T-helper 2 cell treated with Interferon-gamma antibody and Interleukin-4, amounts not matched to agents 5 μg/mL and 100 μg/mL, for 36 hours (primary cell): ENCODE measurements around the gene CCL20.
A peak's percentile ranks its signal among the peaks of the same experiment; 100 is the strongest.

Experiments
- DNase-seq: peaks from one replicate; pipeline ENCODE4 v3.0.0; 2021; ENCODE audit warnings: low spot score
- H3K27ac Mint-ChIP-seq: one replicate; pipeline ENCODE4 v1.8.0; 2021; ENCODE audit warnings: mild to moderate bottlenecking, mixed read lengths
- H3K27me3 Mint-ChIP-seq: one replicate; pipeline ENCODE4 v1.8.0; 2021; ENCODE audit warnings: low read depth, mixed read lengths
- H3K36me3 Mint-ChIP-seq: one replicate; pipeline ENCODE4 v1.8.0; 2021; ENCODE audit warnings: low read depth, mixed read lengths
- H3K4me1 Mint-ChIP-seq: one replicate; pipeline ENCODE4 v1.8.0; 2021; ENCODE audit warnings: low read depth, mixed read lengths
- H3K4me3 Mint-ChIP-seq: one replicate; pipeline ENCODE4 v1.8.0; 2022; ENCODE audit warnings: mild to moderate bottlenecking, moderate library complexity, mixed read lengths
- H3K9me3 Mint-ChIP-seq: one replicate; pipeline ENCODE4 v1.8.0; 2021; ENCODE audit warnings: mixed read lengths

Gene CCL20

GRCh38 chr2:227813562-227814353 is at the start of gene CCL20:
Gene CCL20 (plus strand): TSS chr2:227813842. CDS start chr2:227813912, 70 bp downstream.
- H3K9me3 Mint-ChIP-seq, result no peaks in the 10 kb centered on the region
- H3K27ac Mint-ChIP-seq, result no peak within 1 kb of the TSS
- H3K27me3 Mint-ChIP-seq, result no peaks in the 10 kb centered on the region
- H3K36me3 Mint-ChIP-seq, result no peaks in the 10 kb centered on the region
- no peak for DNase-seq
- peaks cover 6% of the 10 kb centered on the region for H3K4me1 Mint-ChIP-seq
- no peak within 1 kb of the TSS for H3K4me3 Mint-ChIP-seq

- no peak overlapping the region for H3K27ac Mint-ChIP-seq
- H3K27me3 Mint-ChIP-seq, result no peaks in the 10 kb centered on the region
- H3K36me3 Mint-ChIP-seq, result no peaks in the 10 kb centered on the region
- H3K9me3 Mint-ChIP-seq, result no peaks in the 10 kb centered on the region
- no peak overlapping the region for H3K4me3 Mint-ChIP-seq
- no peaks in the 10 kb centered on the region for H3K4me1 Mint-ChIP-seq
- no peak for DNase-seq
These were observed 47.8 kb upstream of the CCL20 start for GRCh38 chr2:227765788-227766372.

- Mint-ChIP-seq H3K4me3 (no peak overlapping the region), H3K4me1 (no peaks in the 10 kb centered on the region), H3K27ac (no peak overlapping the region), H3K27me3 (no peaks in the 10 kb centered on the region), H3K36me3 (no peaks in the 10 kb centered on the region), H3K9me3 (no peaks in the 10 kb centered on the region)
- peak; percentile 40 for DNase-seq
These were observed 47.2 kb upstream of the CCL20 start for GRCh38 chr2:227766373-227766883.

- Mint-ChIP-seq H3K36me3 (no peaks in the 10 kb centered on the region), H3K27ac (no peak overlapping the region), H3K4me3 (no peak overlapping the region), H3K27me3 (no peaks in the 10 kb centered on the region), H3K4me1 (no peaks in the 10 kb centered on the region), H3K9me3 (no peaks in the 10 kb centered on the region)
- DNase-seq, result no peak
These were observed 45.8 kb upstream of the CCL20 start for GRCh38 chr2:227767830-227768229.

GRCh38 chr2:227772197-227772661 is 41.4 kb upstream of the CCL20 start:
- no peak for DNase-seq
- no peak overlapping the region for H3K4me3 Mint-ChIP-seq
- no peaks in the 10 kb centered on the region for H3K9me3 Mint-ChIP-seq
- H3K36me3 Mint-ChIP-seq, result no peaks in the 10 kb centered on the region
- no peak overlapping the region for H3K27ac Mint-ChIP-seq
- no peaks in the 10 kb centered on the region for H3K4me1 Mint-ChIP-seq
- no peaks in the 10 kb centered on the region for H3K27me3 Mint-ChIP-seq

- no peaks in the 10 kb centered on the region for H3K9me3 Mint-ChIP-seq
These were observed 40.7 kb upstream of the CCL20 start for GRCh38 chr2:227772932-227773331.

GRCh38 chr2:227774011-227774624 is 39.5 kb upstream of the CCL20 start:
- Mint-ChIP-seq H3K4me3 (no peak overlapping the region), H3K4me1 (no peaks in the 10 kb centered on the region), H3K27me3 (no peaks in the 10 kb centered on the region), H3K9me3 (no peaks in the 10 kb centered on the region), H3K36me3 (no peaks in the 10 kb centered on the region), H3K27ac (no peak overlapping the region)
- DNase-seq, result no peak

More at GRCh38 chr2:227772932-227773331, 40.7 kb upstream of the CCL20 start:
- Mint-ChIP-seq H3K36me3 (no peaks in the 10 kb centered on the region), H3K27ac (no peak overlapping the region), H3K27me3 (no peaks in the 10 kb centered on the region), H3K4me3 (no peak overlapping the region), H3K4me1 (no peaks in the 10 kb centered on the region)
- DNase-seq, result no peak

GRCh38 chr2:227774895-227775842 is 38.5 kb upstream of the CCL20 start:
- H3K4me1 Mint-ChIP-seq, result no peaks in the 10 kb centered on the region
- H3K9me3 Mint-ChIP-seq, result no peaks in the 10 kb centered on the region
- H3K36me3 Mint-ChIP-seq, result no peaks in the 10 kb centered on the region
- no peak overlapping the region for H3K27ac Mint-ChIP-seq
- H3K27me3 Mint-ChIP-seq, result no peaks in the 10 kb centered on the region
- H3K4me3 Mint-ChIP-seq, result no peak overlapping the region
- DNase-seq, result no peak

GRCh38 chr2:227780981-227781615 is 32.5 kb upstream of the CCL20 start:
- no peaks in the 10 kb centered on the region for H3K9me3 Mint-ChIP-seq
- H3K36me3 Mint-ChIP-seq, result no peaks in the 10 kb centered on the region
- no peak for DNase-seq
- H3K4me3 Mint-ChIP-seq, result no peak overlapping the region
- peaks cover 8% of the 10 kb centered on the region for H3K4me1 Mint-ChIP-seq
- peaks cover 2% of the 10 kb centered on the region for H3K27me3 Mint-ChIP-seq
- no peak overlapping the region for H3K27ac Mint-ChIP-seq

- no peaks in the 10 kb centered on the region for H3K36me3 Mint-ChIP-seq
- no peak overlapping the region for H3K27ac Mint-ChIP-seq
- H3K27me3 Mint-ChIP-seq, result peaks cover 2% of the 10 kb centered on the region
- H3K9me3 Mint-ChIP-seq, result no peaks in the 10 kb centered on the region
- DNase-seq, result no peak
- H3K4me3 Mint-ChIP-seq, result no peak overlapping the region
- H3K4me1 Mint-ChIP-seq, result peaks cover 8% of the 10 kb centered on the region
These were observed 31.8 kb upstream of the CCL20 start for GRCh38 chr2:227781841-227782240.

- Mint-ChIP-seq H3K27ac (no peak overlapping the region), H3K4me1 (peaks cover 8% of the 10 kb centered on the region), H3K9me3 (no peaks in the 10 kb centered on the region), H3K27me3 (peaks cover 2% of the 10 kb centered on the region), H3K4me3 (peak overlapping the region; percentile 76), H3K36me3 (no peaks in the 10 kb centered on the region)
- DNase-seq, result no peak
These were observed 30.8 kb upstream of the CCL20 start for GRCh38 chr2:227782804-227783203.

GRCh38 chr2:227783404-227784138 is 30.1 kb upstream of the CCL20 start:
- H3K9me3 Mint-ChIP-seq, result no peaks in the 10 kb centered on the region
- H3K27ac Mint-ChIP-seq, result peak overlapping the region; percentile 71
- peak; percentile 15 for DNase-seq
- peaks cover 8% of the 10 kb centered on the region for H3K4me1 Mint-ChIP-seq
- peaks cover 4% of the 10 kb centered on the region for H3K27me3 Mint-ChIP-seq
- H3K4me3 Mint-ChIP-seq, result peak overlapping the region; percentile 76
- H3K36me3 Mint-ChIP-seq, result no peaks in the 10 kb centered on the region
